D341Med (cell line): ENCODE measurements around the gene MARK4.
A peak's percentile ranks its signal among the peaks of the same experiment; 100 is the strongest.
"Not testable (repeated sequence)": the region's sequence is repeated elsewhere in the genome, so short reads cannot be mapped to it uniquely, and the experiment has no call there.

Experiments used
- DNase-seq: peaks from one replicate; pipeline ENCODE4 v3.0.0; 2012; ENCODE audit warnings: low spot score

The MARK4 gene

GRCh38 chr19:45306518-45307027, 55.5 kb downstream of the MARK4 start:
- DNase-seq, result no peak

- DNase-seq, result no peak
Observed at GRCh38 chr19:45307361-45307760, 56.3 kb downstream of the MARK4 start.

GRCh38 chr19:45309322-45309721, 58.3 kb downstream of the MARK4 start:
- DNase-seq, result not testable (repeated sequence)

- DNase-seq, result peak; percentile 22
Observed at GRCh38 chr19:45311621-45312020, 60.5 kb downstream of the MARK4 start.

GRCh38 chr19:45312285-45312684, 61.2 kb downstream of the MARK4 start:
- not testable (repeated sequence) for DNase-seq

- no peak for DNase-seq
Observed at GRCh38 chr19:45314708-45315245, 63.7 kb downstream of the MARK4 start.

GRCh38 chr19:45315304-45315703, 64.2 kb downstream of the MARK4 start:
- no peak for DNase-seq

- no peak for DNase-seq
Observed at GRCh38 chr19:45320997-45321775, 70.1 kb downstream of the MARK4 start.

GRCh38 chr19:45321848-45322247, 70.8 kb downstream of the MARK4 start:
- DNase-seq, result no peak

GRCh38 chr19:45322311-45322710, 71.2 kb downstream of the MARK4 start:
- peak; percentile 66 for DNase-seq

- DNase-seq, result no peak
Observed at GRCh38 chr19:45322744-45323281, 71.7 kb downstream of the MARK4 start, which contains the start of gene CKM. CKM (minus strand) TSS chr19:45322875; CDS start chr19:45319713, 3,162 bp downstream.

- DNase-seq, result no peak
Observed at GRCh38 chr19:45323671-45324081, 72.6 kb downstream of the MARK4 start.

GRCh38 chr19:45324349-45324907, 73.4 kb downstream of the MARK4 start:
- DNase-seq, result no peak

GRCh38 chr19:45327404-45328143, 76.5 kb downstream of the MARK4 start:
- DNase-seq, result no peak

- no peak for DNase-seq
Observed at GRCh38 chr19:45331411-45331810, 80.3 kb downstream of the MARK4 start.

- no peak for DNase-seq
Observed at GRCh38 chr19:45333609-45334303, 82.7 kb downstream of the MARK4 start.

GRCh38 chr19:45334881-45335280, 83.8 kb downstream of the MARK4 start:
- DNase-seq, result not testable (repeated sequence)

GRCh38 chr19:45336696-45337251, 85.7 kb downstream of the MARK4 start:
- peak; percentile 77 for DNase-seq

- no peak for DNase-seq
Observed at GRCh38 chr19:45339629-45340028, 88.6 kb downstream of the MARK4 start.

GRCh38 chr19:45340232-45340898, 89.3 kb downstream of the MARK4 start, which contains the start of gene KLC3:
KLC3 (plus strand) TSS chr19:45340750; CDS start chr19:45345542, 4,792 bp downstream.
- peak; percentile 69 for DNase-seq
